HG02938 (cell line): ENCODE data around the gene MPDU1.
"Not testable (repeated sequence)": the region's sequence is repeated elsewhere in the genome, so short reads cannot be mapped to it uniquely, and the experiment has no call there.

Source experiments
- ATAC-seq: cut with Tn5 transposase; IDR thresholded peaks from one replicate; pipeline ENCODE4 v1.9.1; 2021; ENCODE audit warnings: mild to moderate bottlenecking, moderate library complexity; ENCODE audit not compliant: unreplicated experiment

Gene MPDU1

GRCh38 chr17:7579834-7580603, 3.6 kb upstream of the MPDU1 start:
- ATAC-seq, result no peak

GRCh38 chr17:7580604-7581575, 2.8 kb upstream of the MPDU1 start:
- ATAC-seq, result no peak

GRCh38 chr17:7582396-7583252, 1.0 kb upstream of the MPDU1 start:
- no peak for ATAC-seq

GRCh38 chr17:7586673-7587419, 3.2 kb downstream of the MPDU1 start:
- no peak for ATAC-seq

- ATAC-seq, result no peak
Observed at GRCh38 chr17:7587420-7588151, 3.9 kb downstream of the MPDU1 start.

DNA sequence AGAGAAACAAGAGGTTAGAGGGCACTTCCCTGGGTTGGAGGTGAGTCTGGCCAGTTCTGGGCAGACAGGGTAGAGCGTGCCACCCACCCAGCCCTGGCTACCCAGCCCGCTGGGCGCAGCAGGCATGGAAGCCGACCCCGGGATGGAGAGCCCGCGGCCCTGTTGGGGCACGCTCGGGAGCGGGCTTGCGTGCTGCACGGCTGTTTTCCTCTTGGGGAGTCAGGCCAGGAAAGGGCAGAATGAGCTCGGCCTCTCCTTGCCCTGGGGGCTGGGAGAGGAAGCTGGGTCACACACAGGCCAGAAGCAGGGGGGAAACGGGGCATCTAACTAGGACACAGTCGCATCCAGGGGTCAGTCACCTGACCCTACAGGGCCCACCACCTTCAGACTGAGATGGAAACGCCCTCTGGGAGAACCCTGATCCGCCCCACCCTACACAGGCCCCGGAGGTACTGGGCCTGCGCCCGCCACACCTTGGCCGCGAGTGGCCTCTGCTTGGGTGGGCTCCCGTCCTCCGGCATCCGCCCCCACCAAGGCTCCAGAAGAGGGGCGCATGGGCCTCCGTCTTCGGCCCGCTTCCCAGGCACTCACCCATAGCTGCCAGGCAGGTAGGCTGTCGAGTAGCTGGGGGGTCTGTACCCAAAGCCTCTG, 5.0 kb downstream of the MPDU1 start:
- no peak for ATAC-seq

GRCh38 chr17:7589204-7589868, 5.7 kb downstream of the MPDU1 start:
- no peak for ATAC-seq

GRCh38 chr17:7589891-7590691, 6.4 kb downstream of the MPDU1 start, which contains the start of gene SOX15:
TSS of gene SOX15 (minus strand) at chr17:7590094. CDS start at chr17:7589676, 418 bp downstream.
- ATAC-seq, result no peak

DNA sequence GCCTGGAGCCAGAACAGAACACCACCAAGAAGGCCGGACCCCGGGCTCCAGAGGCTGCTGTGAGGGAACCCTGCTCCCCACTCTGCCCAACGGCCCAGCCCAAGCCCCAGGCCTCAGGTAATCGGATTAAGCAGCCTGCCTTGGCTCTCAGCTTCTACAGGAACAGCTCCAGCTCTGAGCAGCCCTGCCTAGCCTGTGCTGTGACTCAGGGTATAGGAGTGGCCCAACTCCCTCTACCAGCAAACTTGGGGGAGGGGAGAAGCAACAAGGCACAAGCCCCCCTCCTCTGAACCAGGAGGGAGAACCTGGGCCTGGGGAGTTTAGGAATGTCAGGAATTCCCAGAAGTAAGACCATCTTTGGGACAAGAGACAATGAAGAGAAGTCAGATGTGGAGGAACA, 7.1 kb downstream of the MPDU1 start:
- no peak for ATAC-seq

GRCh38 chr17:7591596-7591995, 7.9 kb downstream of the MPDU1 start:
- no peak for ATAC-seq

DNA sequence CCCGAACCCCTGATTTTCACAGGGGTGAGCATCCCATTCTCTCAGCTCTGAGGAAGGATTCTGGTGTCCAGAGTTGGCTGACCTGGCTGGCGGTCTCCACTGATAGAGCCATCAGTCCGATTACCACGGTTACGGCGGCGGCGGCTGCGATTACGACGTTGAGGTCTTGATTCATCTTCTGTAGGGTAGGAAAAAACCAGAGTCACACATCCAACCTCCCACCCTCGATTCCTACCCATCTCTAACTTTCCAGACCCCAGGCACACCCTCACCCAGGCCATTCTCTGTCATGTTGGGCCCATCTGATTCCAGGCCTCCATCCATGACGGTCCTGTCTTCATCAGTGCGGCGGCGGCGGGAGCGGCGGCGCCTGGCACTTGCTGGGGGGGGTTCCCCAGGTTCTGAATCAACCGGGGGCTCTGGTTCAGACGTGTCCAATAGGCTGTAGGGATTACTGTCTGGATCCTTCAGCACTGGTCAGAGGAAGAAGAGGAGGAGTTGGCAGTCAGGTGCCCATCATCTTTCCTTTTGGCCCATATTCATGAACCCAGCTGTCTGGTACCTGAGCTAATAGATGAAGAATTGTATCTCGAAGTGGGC, 8.9 kb downstream of the MPDU1 start:
- ATAC-seq, result no peak

GRCh38 chr17:7593296-7593695, 9.6 kb downstream of the MPDU1 start:
- ATAC-seq, result no peak

GRCh38 chr17:7597561-7597960, 13.9 kb downstream of the MPDU1 start:
- ATAC-seq, result not testable (repeated sequence)

DNA sequence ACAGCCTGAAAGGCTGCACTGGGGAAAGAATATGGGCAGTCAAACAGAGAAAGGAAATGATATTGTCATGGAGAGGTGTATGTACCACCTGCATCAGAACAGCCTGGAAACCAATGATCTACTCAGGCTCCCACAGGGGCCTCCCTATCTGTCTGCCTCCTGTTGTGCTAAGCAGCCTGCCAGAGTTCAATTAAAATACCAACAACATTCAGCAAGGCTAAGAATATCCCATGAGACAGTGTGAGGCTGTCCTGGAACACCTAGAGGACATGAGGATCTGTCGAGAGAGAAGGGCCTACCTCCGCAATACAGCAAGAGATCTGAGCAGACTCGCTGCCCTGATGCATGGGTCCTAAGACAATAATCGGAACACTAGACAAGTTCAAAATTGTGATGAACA, 22.6 kb downstream of the MPDU1 start:
- ATAC-seq, result no peak

DNA sequence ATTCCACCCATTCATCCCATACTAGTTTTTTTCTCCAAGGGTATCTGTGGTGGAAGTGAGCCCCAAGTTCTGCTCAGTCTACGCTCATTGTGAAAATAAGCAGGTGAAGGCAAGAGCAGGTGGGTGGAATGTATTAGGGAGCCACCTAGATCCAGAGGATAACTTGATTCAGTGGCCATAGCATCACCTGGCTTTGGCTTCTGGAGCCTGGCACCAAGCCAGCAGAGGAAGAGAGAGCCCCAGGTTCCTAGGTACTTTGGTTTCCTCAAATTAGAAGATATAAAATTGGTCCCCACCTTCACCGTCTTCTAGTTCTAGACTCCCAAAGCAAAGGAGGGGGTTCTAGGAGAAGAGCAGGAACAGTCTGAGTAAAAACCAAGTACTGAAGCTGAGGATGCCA, 27.0 kb downstream of the MPDU1 start:
- no peak for ATAC-seq

GRCh38 chr17:7611635-7612293, 28.1 kb downstream of the MPDU1 start:
- no peak for ATAC-seq

- no peak for ATAC-seq
Observed at GRCh38 chr17:7612294-7612640, 28.6 kb downstream of the MPDU1 start.
